GM18951 (cell line): Measurements from ENCODE around the gene ABCC9.

Source experiments
- POLR2A ChIP-seq: IDR thresholded peaks from 4 replicates; pipeline ENCODE4 v1.6.1; 2011; ENCODE audit warnings: mild to moderate bottlenecking; ENCODE audit not compliant: insufficient read length, insufficient read depth; ENCODE audit errors: extremely low read depth
- in situ Hi-C: fragments of 300-500 bp; cut with MboI; formaldehyde crosslinking; loops from one replicate; pipeline ENCODE4 v1.12.0; 2022; ENCODE audit warnings: low sequenced_read_pairs, mixed read lengths, inconsistent platforms; ENCODE audit not compliant: unreplicated experiment

ABCC9 gene

GRCh38 chr12:21775133-21775820 lies 165.9 kb downstream of the ABCC9 start:
- in situ Hi-C loops = no loop called here
- TF ChIP-seq POLR2A = no peak

- TF ChIP-seq POLR2A = no peak
- in situ Hi-C loops = no loop called here
Measured at GRCh38 chr12:21774358-21775132, 166.7 kb downstream of the ABCC9 start, which contains the start of gene KCNJ8. TSS of gene KCNJ8 (minus strand) at chr12:21774706. CDS start at chr12:21773616, 1,090 bp downstream.

- in situ Hi-C loops = no loop called here
- TF ChIP-seq POLR2A = no peak
Measured at GRCh38 chr12:21773806-21774205, 167.4 kb downstream of the ABCC9 start.

GRCh38 chr12:21773263-21773741 lies 167.9 kb downstream of the ABCC9 start:
- in situ Hi-C loops = no loop called here
- no peak for TF ChIP-seq POLR2A

- in situ Hi-C loops = no loop called here
- TF ChIP-seq POLR2A = no peak
Measured at GRCh38 chr12:21771311-21771710, 169.9 kb downstream of the ABCC9 start.

GRCh38 chr12:21769307-21769706 lies 171.9 kb downstream of the ABCC9 start:
- TF ChIP-seq POLR2A = no peak
- in situ Hi-C loops = no loop called here

- no peak for TF ChIP-seq POLR2A
- in situ Hi-C loops = no loop called here
Measured at GRCh38 chr12:21766403-21766802, 174.8 kb downstream of the ABCC9 start.

GRCh38 chr12:21764950-21765349 lies 176.3 kb downstream of the ABCC9 start:
- TF ChIP-seq POLR2A = no peak
- in situ Hi-C loops = no loop called here

GRCh38 chr12:21764065-21764464 lies 177.2 kb downstream of the ABCC9 start:
- in situ Hi-C loops = no loop called here

GRCh38 chr12:21763531-21763930 lies 177.7 kb downstream of the ABCC9 start:
- in situ Hi-C loops = no loop called here
- no peak for TF ChIP-seq POLR2A

More at GRCh38 chr12:21764065-21764464, 177.2 kb downstream of the ABCC9 start:
- no peak for TF ChIP-seq POLR2A

- in situ Hi-C loops = no loop called here
- no peak for TF ChIP-seq POLR2A
Measured at GRCh38 chr12:21759737-21760136, 181.5 kb downstream of the ABCC9 start.

GRCh38 chr12:21757735-21758134 lies 183.5 kb downstream of the ABCC9 start:
- in situ Hi-C loops = no loop called here

GRCh38 chr12:21756699-21757098 lies 184.5 kb downstream of the ABCC9 start:
- in situ Hi-C loops = no loop called here
- TF ChIP-seq POLR2A = no peak

More at GRCh38 chr12:21757735-21758134, 183.5 kb downstream of the ABCC9 start:
- TF ChIP-seq POLR2A = no peak

GRCh38 chr12:21751517-21751916 lies 189.7 kb downstream of the ABCC9 start:
- no peak for TF ChIP-seq POLR2A

More at GRCh38 chr12:21751517-21751916, 189.7 kb downstream of the ABCC9 start:
- in situ Hi-C loops = no loop called here
